Activated T-cell treated with anti-CD3 and anti-CD28 coated beads for 24 hours (primary cell): Measurements from ENCODE around the gene BRCA2.

Source experiments
- DNase-seq: peaks from one replicate; pipeline ENCODE4 v3.0.0-alpha.2; 2020; ENCODE audit warnings: low read depth

BRCA2 gene

GRCh38 chr13:32315238-32316027, at the start of gene BRCA2, which contains the start of gene ZAR1L:
TSS of gene BRCA2 (plus strand) at chr13:32315508. CDS start at chr13:32316461, 953 bp downstream.
TSS of gene ZAR1L (minus strand) at chr13:32315363. CDS start at chr13:32311925, 3,438 bp downstream.
- peak; percentile 81 for DNase-seq

GRCh38 chr13:32265726-32266125, 49.6 kb upstream of the BRCA2 start:
- DNase-seq = no peak

- no peak for DNase-seq
Measured at GRCh38 chr13:32266130-32266529, 49.2 kb upstream of the BRCA2 start.

GRCh38 chr13:32267836-32268439, 47.4 kb upstream of the BRCA2 start:
- peak; percentile 24 for DNase-seq

- DNase-seq = no peak
Measured at GRCh38 chr13:32272021-32272683, 43.2 kb upstream of the BRCA2 start.

- DNase-seq = no peak
Measured at GRCh38 chr13:32277839-32278238, 37.5 kb upstream of the BRCA2 start.

GRCh38 chr13:32278426-32278825, 36.9 kb upstream of the BRCA2 start:
- DNase-seq = no peak

GRCh38 chr13:32281096-32281495, 34.2 kb upstream of the BRCA2 start:
- no peak for DNase-seq

- DNase-seq = no peak
Measured at GRCh38 chr13:32282096-32282711, 33.1 kb upstream of the BRCA2 start.

GRCh38 chr13:32284927-32285632, 30.2 kb upstream of the BRCA2 start:
- no peak for DNase-seq

GRCh38 chr13:32285633-32285965, 29.7 kb upstream of the BRCA2 start:
- no peak for DNase-seq

- no peak for DNase-seq
Measured at GRCh38 chr13:32297206-32297605, 18.1 kb upstream of the BRCA2 start.

GRCh38 chr13:32298695-32299094, 16.6 kb upstream of the BRCA2 start:
- DNase-seq = no peak

- no peak for DNase-seq
Measured at GRCh38 chr13:32299893-32300292, 15.4 kb upstream of the BRCA2 start.

GRCh38 chr13:32300406-32300805, 14.9 kb upstream of the BRCA2 start:
- DNase-seq = no peak

- no peak for DNase-seq
Measured at GRCh38 chr13:32300920-32301319, 14.4 kb upstream of the BRCA2 start.

GRCh38 chr13:32302461-32302860, 12.8 kb upstream of the BRCA2 start:
- DNase-seq = no peak

GRCh38 chr13:32305646-32306045, 9.7 kb upstream of the BRCA2 start:
- no peak for DNase-seq

GRCh38 chr13:32309312-32310133, 5.8 kb upstream of the BRCA2 start:
- no peak for DNase-seq

GRCh38 chr13:32310134-32310706, 5.1 kb upstream of the BRCA2 start:
- DNase-seq = no peak
